Neutrophil (primary cell): ENCODE results near the gene TFPI2.

Source experiments
- H3K27ac ChIP-seq: fragments of 200-600 bp; sonication (generic); 2 replicates; pipeline ENCODE4 v1.5.1; 2016; ENCODE audit warnings: mild to moderate bottlenecking, moderate library complexity
- H3K27me3 ChIP-seq: fragments of 200-600 bp; sonication (generic); 2 replicates; pipeline ENCODE4 v1.6.0; 2016; ENCODE audit warnings: mild to moderate bottlenecking
- H3K36me3 ChIP-seq: fragments of 200-600 bp; sonication (generic); 2 replicates; pipeline ENCODE4 v1.5.1; 2017
- H3K4me1 ChIP-seq, 2 experiments: fragments of 200-600 bp in 1 of 2; sonication (generic) in 1 of 2; 1 replicate in 1 of 2; 2 replicates in 1 of 2; pipeline versions ENCODE4 v1.5.1 to v1.6.1; 2013 to 2016; ENCODE audit warnings: low read depth in 1 of 2, low read length in 1 of 2, mild to moderate bottlenecking in 1 of 2, moderate library complexity in 1 of 2; ENCODE audit not compliant: control insufficient read depth in 1 of 2, insufficient read depth in 1 of 2
- H3K4me3 ChIP-seq, 2 experiments: fragments of 200-600 bp in 1 of 2; sonication (generic) in 1 of 2; 1 replicate in 1 of 2; 2 replicates in 1 of 2; pipeline ENCODE4 v1.5.1; 2013 to 2016; ENCODE audit warnings: low read depth in 1 of 2, low read length in 1 of 2, mild to moderate bottlenecking in 1 of 2, moderate library complexity in 1 of 2
- H3K9me3 ChIP-seq: fragments of 200-600 bp; sonication (generic); 2 replicates; pipeline ENCODE4 v1.5.1; 2016
- TF ChIP-seq, protein P1 (sequence below): fragments of 200-600 bp; sonication (generic); IDR thresholded peaks from 2 replicates; pipeline ENCODE4 v1.5.1; 2016; ENCODE audit warnings: antibody characterized with exemption

TFPI2 gene

DNA sequence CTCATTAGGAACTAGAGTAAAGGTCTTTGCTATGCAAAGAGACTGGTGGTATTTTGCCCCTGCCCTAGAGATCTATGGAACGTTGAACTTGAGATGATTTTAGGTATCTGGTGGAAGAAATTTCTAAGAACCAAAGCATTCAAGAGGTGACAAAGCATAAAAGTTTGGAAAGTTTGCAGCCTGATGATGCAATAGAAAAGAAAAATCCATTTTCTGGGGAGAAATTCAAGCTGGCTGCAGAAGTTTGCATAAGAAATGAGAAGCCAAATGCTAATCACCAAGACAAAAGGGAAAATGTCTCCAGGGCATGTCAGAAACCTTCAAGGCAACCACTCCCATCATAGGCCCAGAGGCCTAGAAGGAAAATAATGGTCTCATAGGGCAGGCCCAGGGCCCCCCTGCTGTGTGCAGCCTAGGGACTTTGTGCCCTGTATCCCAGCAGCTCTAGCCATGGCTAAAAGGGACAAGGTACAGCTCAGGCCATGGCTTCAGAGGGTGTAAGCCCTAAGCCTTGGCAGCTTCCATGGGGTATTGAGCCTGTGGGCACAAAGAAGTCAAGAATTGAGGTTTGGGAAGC, 16.5 kb downstream of the TFPI2 start:
- TF ChIP-seq, protein P1, sequence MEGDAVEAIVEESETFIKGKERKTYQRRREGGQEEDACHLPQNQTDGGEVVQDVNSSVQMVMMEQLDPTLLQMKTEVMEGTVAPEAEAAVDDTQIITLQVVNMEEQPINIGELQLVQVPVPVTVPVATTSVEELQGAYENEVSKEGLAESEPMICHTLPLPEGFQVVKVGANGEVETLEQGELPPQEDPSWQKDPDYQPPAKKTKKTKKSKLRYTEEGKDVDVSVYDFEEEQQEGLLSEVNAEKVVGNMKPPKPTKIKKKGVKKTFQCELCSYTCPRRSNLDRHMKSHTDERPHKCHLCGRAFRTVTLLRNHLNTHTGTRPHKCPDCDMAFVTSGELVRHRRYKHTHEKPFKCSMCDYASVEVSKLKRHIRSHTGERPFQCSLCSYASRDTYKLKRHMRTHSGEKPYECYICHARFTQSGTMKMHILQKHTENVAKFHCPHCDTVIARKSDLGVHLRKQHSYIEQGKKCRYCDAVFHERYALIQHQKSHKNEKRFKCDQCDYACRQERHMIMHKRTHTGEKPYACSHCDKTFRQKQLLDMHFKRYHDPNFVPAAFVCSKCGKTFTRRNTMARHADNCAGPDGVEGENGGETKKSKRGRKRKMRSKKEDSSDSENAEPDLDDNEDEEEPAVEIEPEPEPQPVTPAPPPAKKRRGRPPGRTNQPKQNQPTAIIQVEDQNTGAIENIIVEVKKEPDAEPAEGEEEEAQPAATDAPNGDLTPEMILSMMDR, result no peak
- Histone ChIP-seq H3K4me3 (no peak overlapping the region), H3K36me3 (no peaks in the 10 kb centered on the region), H3K9me3 (no peaks in the 10 kb centered on the region), H3K27me3 (no peaks in the 10 kb centered on the region), H3K4me1 (no peaks in the 10 kb centered on the region), H3K27ac (no peak overlapping the region)

- TF ChIP-seq, protein P1, result no peak
- Histone ChIP-seq H3K9me3 (no peaks in the 10 kb centered on the region), H3K4me1 (no peaks in the 10 kb centered on the region), H3K27me3 (no peaks in the 10 kb centered on the region), H3K27ac (no peak overlapping the region), H3K36me3 (no peaks in the 10 kb centered on the region), H3K4me3 (no peak overlapping the region)
Measured at GRCh38 chr7:93866886-93867285, 23.7 kb downstream of the TFPI2 start.

- no peaks in the 10 kb centered on the region for H3K27me3 ChIP-seq
- no peaks in the 10 kb centered on the region for H3K9me3 ChIP-seq
- no peak overlapping the region for H3K27ac ChIP-seq
- H3K36me3 ChIP-seq, result no peaks in the 10 kb centered on the region
- no peak overlapping the region for H3K4me3 ChIP-seq
- no peaks in the 10 kb centered on the region for H3K4me1 ChIP-seq
- TF ChIP-seq, protein P1, result no peak
Measured at GRCh38 chr7:93862651-93863050, 27.9 kb downstream of the TFPI2 start.

- no peak overlapping the region for H3K4me3 ChIP-seq
- H3K9me3 ChIP-seq, result no peaks in the 10 kb centered on the region
Measured at GRCh38 chr7:93861325-93861949, 29.1 kb downstream of the TFPI2 start.

GRCh38 chr7:93860261-93860660, 30.3 kb downstream of the TFPI2 start:
- H3K4me3 ChIP-seq, result no peak overlapping the region
- no peaks in the 10 kb centered on the region for H3K36me3 ChIP-seq
- H3K4me1 ChIP-seq, result no peaks in the 10 kb centered on the region
- no peaks in the 10 kb centered on the region for H3K9me3 ChIP-seq
- no peaks in the 10 kb centered on the region for H3K27me3 ChIP-seq
- TF ChIP-seq, protein P1, result no peak
- H3K27ac ChIP-seq, result no peak overlapping the region

More at GRCh38 chr7:93861325-93861949, 29.1 kb downstream of the TFPI2 start:
- Histone ChIP-seq H3K4me1 (no peaks in the 10 kb centered on the region), H3K27ac (no peak overlapping the region), H3K36me3 (no peaks in the 10 kb centered on the region), H3K27me3 (no peaks in the 10 kb centered on the region)
- TF ChIP-seq, protein P1, result no peak
